ENCODE results near the gene LRRC42. TPM values are rescaled to one million over a fixed set of nuclear protein-coding genes. Genes with fewer than 3 reads are reported as not detected.

The LRRC42 gene
- total RNA-seq, 2 experiments from 2014 or later, result 26.9 to 28.4 TPM

DNA sequence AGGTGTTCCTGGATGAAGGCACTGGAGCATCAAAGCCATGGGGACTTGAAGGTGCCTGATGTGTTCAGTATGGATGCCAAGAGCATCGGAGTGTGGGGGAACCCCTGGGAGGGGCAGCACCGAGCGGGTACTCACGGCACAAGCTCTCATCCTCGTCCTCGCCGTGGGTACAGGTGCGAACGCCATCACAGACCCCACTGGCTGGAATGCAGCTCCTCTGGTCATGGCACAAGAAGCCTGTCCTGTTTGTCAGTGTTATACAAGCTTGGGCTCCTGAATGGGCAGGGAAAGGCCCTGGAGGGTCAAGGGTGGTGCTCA, 65.8 kb downstream of the LRRC42 start:
- intact Hi-C loops (cut with micrococcal nuclease), result no loop called here
- Mint-ChIP-seq H3K27me3 (peaks cover 5% of the 10 kb centered on the region), H3K36me3 (no peaks in the 10 kb centered on the region), H3K4me1 (ENCODE audit: low read depth) (no peaks in the 10 kb centered on the region), H3K4me3 (no peak overlapping the region), H3K27ac (no peak overlapping the region), H3K9me3 (no peaks in the 10 kb centered on the region)
- ChIA-PET CTCF (no interaction called here), POLR2A (no interaction called here)
- DNase-seq, result no peak

DNA sequence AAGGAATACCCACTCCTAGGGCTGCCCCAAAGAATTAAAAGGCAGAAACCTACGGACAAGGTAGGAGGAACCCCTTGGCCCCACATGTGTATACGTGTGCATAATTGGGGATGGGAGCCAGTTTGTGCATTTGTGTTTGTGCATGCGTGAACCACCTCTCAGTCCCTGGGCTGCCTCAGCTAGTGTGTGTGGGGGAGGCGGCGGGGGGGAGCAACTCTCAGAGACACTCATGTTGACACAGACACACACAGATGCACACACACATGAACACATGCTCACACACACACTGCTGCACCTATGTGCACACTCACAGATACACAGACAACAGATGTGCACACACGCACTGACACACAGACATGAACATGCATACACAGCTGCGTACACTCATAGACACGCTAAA, 66.7 kb downstream of the LRRC42 start:
- Mint-ChIP-seq H3K36me3 (no peaks in the 10 kb centered on the region), H3K27me3 (peaks cover 5% of the 10 kb centered on the region), H3K4me3 (no peak overlapping the region), H3K9me3 (no peaks in the 10 kb centered on the region), H3K27ac (no peak overlapping the region), H3K4me1 (ENCODE audit: low read depth) (no peaks in the 10 kb centered on the region)
- intact Hi-C loops (cut with micrococcal nuclease), result no loop called here
- ChIA-PET CTCF (no interaction called here), POLR2A (no interaction called here)
- peak; percentile 2 for DNase-seq

DNA sequence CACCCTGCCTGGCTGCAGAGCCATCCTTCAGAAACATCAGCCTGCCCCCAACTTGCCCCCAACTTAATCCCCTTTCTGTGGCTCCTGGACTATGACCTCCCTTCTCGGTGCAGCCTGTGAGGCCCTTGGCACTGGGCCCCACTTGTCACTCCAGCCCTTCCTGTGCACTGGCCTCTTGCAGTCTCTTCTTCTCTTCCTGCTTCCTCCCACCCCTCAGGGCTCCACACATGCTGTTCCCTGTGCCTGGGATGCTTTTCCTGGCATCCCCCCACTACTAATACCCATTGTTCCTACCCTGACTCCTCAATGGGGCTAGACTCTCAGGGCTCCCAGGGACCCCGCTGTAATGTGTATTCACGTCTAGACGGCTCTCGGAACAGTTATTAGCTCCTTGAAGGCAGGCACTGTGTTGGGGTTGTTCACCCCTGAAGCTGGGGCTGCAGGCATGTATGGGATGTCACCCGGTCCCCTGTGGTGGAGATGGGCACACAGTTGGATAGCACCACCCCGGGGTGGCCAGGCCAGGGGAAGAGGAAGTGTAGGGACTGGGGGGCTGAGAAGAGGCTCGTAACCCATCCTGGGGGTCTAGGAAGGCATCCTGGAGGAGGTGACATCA, 67.4 kb downstream of the LRRC42 start:
- peaks cover 5% of the 10 kb centered on the region for H3K27me3 Mint-ChIP-seq
- POLR2A ChIA-PET, result no interaction called here
- H3K9me3 Mint-ChIP-seq, result no peaks in the 10 kb centered on the region
- H3K4me3 Mint-ChIP-seq, result no peak overlapping the region
- CTCF ChIA-PET, result no interaction called here
- H3K36me3 Mint-ChIP-seq, result no peaks in the 10 kb centered on the region
- no peaks in the 10 kb centered on the region for H3K4me1 Mint-ChIP-seq (ENCODE audit: low read depth)
- peak; percentile 7 for DNase-seq
- intact Hi-C loops (cut with micrococcal nuclease), result no loop called here
- no peak overlapping the region for H3K27ac Mint-ChIP-seq

DNA sequence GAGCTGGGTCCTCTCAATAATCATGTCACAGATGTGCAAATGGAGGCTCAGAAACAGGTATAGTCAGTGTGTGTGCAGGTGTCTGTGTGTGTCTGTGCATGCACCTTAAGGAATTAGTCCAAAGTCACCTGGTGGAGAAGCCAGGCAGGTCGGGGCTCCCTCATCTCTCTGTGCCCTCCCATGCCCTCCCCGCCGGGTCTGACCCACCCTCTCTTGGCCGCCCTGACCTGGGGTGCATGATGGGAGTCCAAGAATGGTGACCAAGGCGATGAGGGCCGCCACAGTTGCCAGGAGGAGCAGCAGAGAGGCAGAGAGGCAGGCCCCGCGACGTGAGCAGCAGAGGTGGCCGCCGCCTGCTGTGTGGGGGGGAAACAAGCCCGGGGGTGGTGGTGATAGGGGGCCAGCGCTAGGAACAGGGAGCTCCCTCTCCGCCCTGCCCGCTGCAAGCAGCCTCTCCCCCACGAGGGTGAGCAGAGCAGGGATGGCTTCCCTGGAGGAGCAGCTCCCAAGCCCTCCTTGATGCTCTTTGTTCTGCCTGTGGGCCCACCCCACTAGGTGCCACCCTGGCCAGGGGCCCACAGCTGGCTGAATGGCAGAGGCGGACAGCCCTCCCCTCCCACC, 68.0 kb downstream of the LRRC42 start:
- Mint-ChIP-seq H3K4me1 (ENCODE audit: low read depth) (no peaks in the 10 kb centered on the region), H3K36me3 (no peaks in the 10 kb centered on the region), H3K27ac (no peak overlapping the region), H3K4me3 (no peak overlapping the region), H3K27me3 (peaks cover 5% of the 10 kb centered on the region), H3K9me3 (no peaks in the 10 kb centered on the region)
- ChIA-PET POLR2A (no interaction called here), CTCF (no interaction called here)
- DNase-seq, result peak; percentile 6
- intact Hi-C loops (cut with micrococcal nuclease), result no loop called here

DNA sequence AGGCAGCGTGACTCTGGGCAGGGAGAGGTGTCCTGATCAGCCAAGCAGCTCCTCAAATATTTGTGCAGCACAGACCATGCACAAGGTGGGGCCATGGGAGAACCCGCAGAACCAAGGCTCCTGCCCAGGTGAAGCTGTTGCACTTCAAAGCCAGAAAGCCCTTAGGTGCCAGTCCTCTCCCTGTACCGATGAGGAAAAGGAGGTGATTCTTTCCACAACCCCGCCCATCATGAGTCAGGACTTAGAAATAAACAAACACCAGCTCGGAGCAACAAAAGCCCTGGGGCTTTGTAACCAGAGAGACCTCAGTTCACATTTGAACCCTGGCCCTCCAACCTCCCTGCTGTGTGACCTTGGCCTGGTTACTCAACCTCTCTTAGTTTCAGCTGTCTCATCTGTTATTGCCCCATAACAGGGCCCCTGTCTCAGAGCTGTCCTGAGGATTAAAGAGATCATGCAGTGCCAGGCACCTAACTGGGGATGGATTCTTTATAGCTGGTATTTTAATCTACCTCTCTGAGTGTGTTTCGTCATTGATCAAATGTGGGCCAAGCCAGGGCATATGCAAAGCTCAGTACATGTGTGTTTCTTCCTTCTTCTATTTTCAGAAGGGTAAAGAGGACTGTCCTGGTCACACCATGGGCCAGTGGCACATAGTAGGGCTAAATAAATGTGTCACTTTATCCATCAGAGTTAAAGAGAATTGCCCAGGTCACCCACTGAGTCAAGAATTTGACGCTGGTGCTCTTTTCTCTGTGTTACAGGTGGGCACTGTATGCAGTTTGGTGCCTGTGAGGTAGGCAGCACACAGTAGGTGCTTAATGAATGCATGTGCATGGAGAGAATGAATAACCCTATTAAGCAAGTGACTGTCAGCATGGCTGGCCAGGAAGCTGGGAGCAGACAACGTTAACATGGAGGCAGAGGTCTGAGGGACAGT, 70.5 kb downstream of the LRRC42 start:
- H3K4me3 Mint-ChIP-seq, result no peak overlapping the region
- ChIA-PET CTCF (no interaction called here), POLR2A (no interaction called here)
- H3K9me3 Mint-ChIP-seq, result no peaks in the 10 kb centered on the region
- DNase-seq, result peak; percentile 5
- H3K4me1 Mint-ChIP-seq (ENCODE audit: low read depth), result no peaks in the 10 kb centered on the region
- intact Hi-C loops (cut with micrococcal nuclease), result no loop called here
- H3K27ac Mint-ChIP-seq, result no peak overlapping the region
- peaks cover 2% of the 10 kb centered on the region for H3K27me3 Mint-ChIP-seq
- H3K36me3 Mint-ChIP-seq, result no peaks in the 10 kb centered on the region

Other genes starting within 250 kb of the LRRC42 start
- not detected for gene GLIS1, start 207.2 kb upstream of the LRRC42 start, total RNA-seq
- 10 to 100 TPM; 29.6 to 32.0 TPM for gene NDC1, start 108.1 kb upstream of the LRRC42 start, total RNA-seq
- 10 to 100 TPM; 17.3 to 19.1 TPM for gene YIPF1, start 56.6 kb upstream of the LRRC42 start, total RNA-seq
- not detected for gene DIO1, start 52.2 kb upstream of the LRRC42 start, total RNA-seq
- 10 to 100 TPM; 52.5 to 60.3 TPM for gene IFT25, start 651 bp upstream of the LRRC42 start, total RNA-seq
- not detected for gene LDLRAD1, start 71.8 kb downstream of the LRRC42 start, total RNA-seq
- 100 to 1,000 TPM; 142 to 149 TPM for gene TMEM59, start 106.9 kb downstream of the LRRC42 start, total RNA-seq
- gene TCEANC2, start 107.3 kb downstream of the LRRC42 start, total RNA-seq, result 10 to 100 TPM; 12.8 to 13.6 TPM
- not detected for gene CDCP2, start 206.7 kb downstream of the LRRC42 start, total RNA-seq

All from activated CD4-positive, alpha-beta memory T cell treated with anti-CD3 and anti-CD28 coated beads for 36 hours (primary cell).